GM10248 (cell line): Measurements from ENCODE around the gene HDAC4.

Source experiments
- CTCF ChIA-PET: fragments of 300-600 bp; sonication (Branson Sonifier 250); formaldehyde crosslinking; extraction: SDS; loops from one replicate; lab custom pipeline; 2021; ENCODE audit warnings: antibody characterized with exemption; lab: Yijun Ruan, JAX
- POLR2A ChIA-PET: fragments of 350-650 bp; sonication (Branson Sonifier 250); formaldehyde crosslinking; extraction: SDS; loops from one replicate; lab custom pipeline; 2020; ENCODE audit warnings: antibody characterized with exemption; lab: Yijun Ruan, JAX
- DNase-seq: peaks from one replicate; pipeline ENCODE4 v3.0.0; 2012; ENCODE audit errors: extremely low spot score
- TF ChIP-seq, protein P1 (sequence below): IDR thresholded peaks from 2 replicates; pipeline ENCODE4 v1.5.1; 2012; ENCODE audit warnings: mild to moderate bottlenecking, low read depth; ENCODE audit errors: extremely low read depth, missing control alignments, control extremely low read depth

Gene HDAC4

DNA sequence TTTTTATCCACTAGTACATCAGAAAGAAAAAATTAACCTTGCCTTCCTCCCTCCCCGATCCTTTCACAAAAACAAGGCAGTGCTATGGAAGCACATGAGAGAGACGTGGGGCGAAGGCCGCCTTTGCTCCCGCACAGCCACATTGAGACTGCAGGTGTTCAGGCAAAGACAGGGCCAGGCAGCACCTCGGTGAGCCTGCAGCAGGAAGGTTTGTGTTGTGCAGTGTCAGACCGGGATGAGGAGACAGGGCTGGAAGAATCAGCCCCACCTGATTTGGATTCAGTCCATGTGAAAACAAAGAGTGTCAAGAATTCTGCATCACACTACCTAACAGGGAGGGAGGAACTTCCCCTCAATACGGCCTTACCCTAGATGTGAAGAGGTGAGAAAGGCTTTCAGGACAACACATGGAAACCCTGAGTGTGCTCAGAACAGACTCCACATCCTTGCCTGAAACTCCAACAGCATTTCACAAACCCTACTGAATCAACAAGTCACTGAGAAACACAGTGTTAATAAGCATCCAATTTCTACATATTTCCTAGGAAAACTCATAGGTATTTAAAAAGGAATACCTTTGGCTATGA lies 59.6 kb downstream of the HDAC4 start:
- TF ChIP-seq, protein P1, sequence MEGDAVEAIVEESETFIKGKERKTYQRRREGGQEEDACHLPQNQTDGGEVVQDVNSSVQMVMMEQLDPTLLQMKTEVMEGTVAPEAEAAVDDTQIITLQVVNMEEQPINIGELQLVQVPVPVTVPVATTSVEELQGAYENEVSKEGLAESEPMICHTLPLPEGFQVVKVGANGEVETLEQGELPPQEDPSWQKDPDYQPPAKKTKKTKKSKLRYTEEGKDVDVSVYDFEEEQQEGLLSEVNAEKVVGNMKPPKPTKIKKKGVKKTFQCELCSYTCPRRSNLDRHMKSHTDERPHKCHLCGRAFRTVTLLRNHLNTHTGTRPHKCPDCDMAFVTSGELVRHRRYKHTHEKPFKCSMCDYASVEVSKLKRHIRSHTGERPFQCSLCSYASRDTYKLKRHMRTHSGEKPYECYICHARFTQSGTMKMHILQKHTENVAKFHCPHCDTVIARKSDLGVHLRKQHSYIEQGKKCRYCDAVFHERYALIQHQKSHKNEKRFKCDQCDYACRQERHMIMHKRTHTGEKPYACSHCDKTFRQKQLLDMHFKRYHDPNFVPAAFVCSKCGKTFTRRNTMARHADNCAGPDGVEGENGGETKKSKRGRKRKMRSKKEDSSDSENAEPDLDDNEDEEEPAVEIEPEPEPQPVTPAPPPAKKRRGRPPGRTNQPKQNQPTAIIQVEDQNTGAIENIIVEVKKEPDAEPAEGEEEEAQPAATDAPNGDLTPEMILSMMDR, result no peak
- no peak for DNase-seq
- ChIA-PET POLR2A (no interaction called here), CTCF (no interaction called here)

GRCh38 chr2:239339726-239340601 lies 60.9 kb downstream of the HDAC4 start:
- CTCF ChIA-PET, result interaction anchor here (1.1 kb wide), 1 partner anchor 48 kb away, joined by 3 read pairs; no protein-coding TSS in a partner anchor
- POLR2A ChIA-PET, result no interaction called here
- peak; percentile 52 for DNase-seq
- TF ChIP-seq, protein P1, result no peak

DNA sequence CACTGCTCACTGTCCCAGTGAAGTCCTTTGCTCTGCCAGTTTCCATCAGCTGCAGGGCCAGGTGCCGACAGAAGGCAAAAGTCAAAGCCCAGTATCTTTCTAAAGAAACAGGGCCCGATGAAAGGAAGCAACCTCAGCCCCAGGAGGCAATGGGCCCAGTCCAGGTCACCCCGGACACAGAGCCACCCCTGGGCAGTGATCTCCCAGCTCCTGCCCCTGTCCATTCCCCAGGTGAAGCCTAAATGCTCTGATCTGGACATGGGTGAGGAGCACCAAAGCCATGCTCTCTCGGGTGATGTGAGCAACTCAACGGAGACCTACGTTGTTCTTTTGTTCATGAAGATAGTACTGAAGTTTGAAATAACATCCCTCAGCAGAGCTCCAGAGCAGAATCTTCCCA lies 61.6 kb downstream of the HDAC4 start:
- no peak for DNase-seq
- ChIA-PET POLR2A (no interaction called here), CTCF (interaction anchor here (1.1 kb wide), 1 partner anchor 47 kb away, joined by 3 read pairs; no protein-coding TSS in a partner anchor)
- TF ChIP-seq, protein P1, result no peak

- TF ChIP-seq, protein P1, result no peak
- DNase-seq, result no peak
- ChIA-PET CTCF (interaction anchor here (1.3 kb wide), 1 partner anchor 24 kb away, joined by 4 read pairs; no protein-coding TSS in a partner anchor), POLR2A (no interaction called here)
These were observed 62.8 kb downstream of the HDAC4 start for GRCh38 chr2:239337877-239338484.

GRCh38 chr2:239337122-239337876 lies 63.5 kb downstream of the HDAC4 start:
- DNase-seq, result no peak
- ChIA-PET POLR2A (no interaction called here), CTCF (interaction anchor here (1.3 kb wide), 1 partner anchor 25 kb away, joined by 4 read pairs; no protein-coding TSS in a partner anchor)
- TF ChIP-seq, protein P1, result no peak

DNA sequence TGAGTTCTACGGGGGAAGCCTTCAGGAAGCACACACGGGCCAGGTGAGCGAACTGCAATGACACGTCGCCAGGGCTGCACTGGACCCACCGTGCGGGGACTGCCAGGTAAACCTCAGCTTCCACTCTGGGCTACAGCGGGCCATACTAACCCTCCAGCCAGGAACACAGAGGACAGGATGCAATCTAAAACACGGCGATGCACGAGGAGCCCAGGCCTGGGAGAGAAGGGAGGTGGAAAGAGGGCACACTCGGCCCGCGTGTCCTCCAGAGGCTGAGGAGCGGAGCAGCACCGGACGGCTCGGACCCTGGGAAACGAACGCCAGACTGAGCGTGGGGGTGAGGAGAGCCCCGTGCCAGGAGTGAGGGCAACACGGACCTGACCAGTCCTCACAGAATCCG lies 69.3 kb downstream of the HDAC4 start:
- POLR2A ChIA-PET, result no interaction called here
- no peak for DNase-seq
- CTCF ChIA-PET, result no interaction called here
- TF ChIP-seq, protein P1, result no peak
